Fibroblast of lung (primary cell): Measurements from ENCODE around the gene GAB1. TPM values are rescaled to one million over a fixed set of nuclear protein-coding genes. Genes with fewer than 3 reads are reported as not detected.

Experiments used
- DNase-seq, 2 donors: peaks; one replicate each; pipeline versions ENCODE4 v3.0.0 to v3.0.0-alpha.2; 2010; ENCODE audit warnings: low read depth in 2 of 2
- H2AFZ ChIP-seq: 2 replicates; pipeline ENCODE4 v1.5.1; 2012; ENCODE audit warnings: low read length, control low read depth, inconsistent platforms
- H3K27ac ChIP-seq: 2 replicates; pipeline ENCODE4 v1.5.1; 2011; ENCODE audit warnings: low read length, control low read depth; ENCODE audit not compliant: insufficient read depth
- H3K27me3 ChIP-seq: 2 replicates; pipeline ENCODE4 v1.5.1; 2011; ENCODE audit warnings: mild to moderate bottlenecking, low read length; ENCODE audit not compliant: control insufficient read depth, insufficient read depth
- H3K36me3 ChIP-seq: 2 replicates; pipeline ENCODE4 v1.5.1; 2011; ENCODE audit warnings: low read length; ENCODE audit not compliant: control insufficient read depth, insufficient read depth
- H3K4me1 ChIP-seq: 2 replicates; pipeline ENCODE4 v1.5.1; 2011; ENCODE audit warnings: low read length; ENCODE audit not compliant: control insufficient read depth, insufficient read depth; ENCODE audit errors: extremely low read depth
- H3K4me2 ChIP-seq: 2 replicates; pipeline ENCODE4 v1.5.1; 2011; ENCODE audit warnings: low read length, control low read depth; ENCODE audit not compliant: insufficient read depth; ENCODE audit errors: extremely low read depth
- H3K4me3 ChIP-seq, 4 experiments: fragments of 200-600 bp in 1 of 4; sonication (generic) in 1 of 4; replicated peaks in 1 of 4; 2 replicates each; pipeline ENCODE4 v1.5.1; 2011 to 2016; ENCODE audit warnings: low read length in 4 of 4, low read depth in 3 of 4, mild to moderate bottlenecking in 3 of 4, control low read depth in 2 of 4, inconsistent platforms in 1 of 4, mixed read lengths in 1 of 4; ENCODE audit not compliant: insufficient read depth in 1 of 4; ENCODE audit errors: control extremely low read depth in 1 of 4
- H3K79me2 ChIP-seq: 2 replicates; pipeline ENCODE4 v1.5.1; 2012; ENCODE audit warnings: mild to moderate bottlenecking, low read length, inconsistent platforms; ENCODE audit not compliant: control insufficient read depth, insufficient read depth
- H3K9ac ChIP-seq: 2 replicates; pipeline ENCODE4 v1.5.1; 2011; ENCODE audit warnings: mild to moderate bottlenecking, low read length, control low read depth; ENCODE audit not compliant: insufficient read depth
- H3K9me3 ChIP-seq: 2 replicates; pipeline ENCODE4 v1.5.1; 2012; ENCODE audit warnings: low read depth, low read length; ENCODE audit not compliant: control insufficient read depth, insufficient read depth
- H4K20me1 ChIP-seq: 2 replicates; pipeline ENCODE4 v1.5.1; 2011; ENCODE audit warnings: low read length; ENCODE audit not compliant: control insufficient read depth, insufficient read depth; ENCODE audit errors: extremely low read depth
- CTCF ChIP-seq, 2 donors: IDR thresholded peaks in 1 of 2; conservative IDR thresholded peaks in 1 of 2; 1 replicate in 1 of 2; 2 replicates in 1 of 2; pipeline ENCODE4 v1.5.1; 2011 to 2012; ENCODE audit warnings: low read length in 2 of 2, control low read depth in 1 of 2, inconsistent platforms in 1 of 2, low read depth in 1 of 2, mild to moderate bottlenecking in 1 of 2
- EZH2 ChIP-seq: IDR thresholded peaks from 2 replicates; pipeline ENCODE4 v1.5.1; 2012; ENCODE audit warnings: low read length, control low read depth, mild to moderate bottlenecking; ENCODE audit errors: missing control alignments
- polyA plus RNA-seq, 2 donors: library from polyadenylated mRNA; depleted of rRNA in 1 of 2; stranded (reverse) in 1 of 2; unstranded in 1 of 2; fragments of >200 nt; gene quantifications; 2 replicates each; pipeline ENCODE4 v1.2.1, GENCODE V29; 2011 to 2012; ENCODE audit warnings: missing spikeins in 1 of 2
- total RNA-seq: library from RNA; depleted of rRNA; stranded (reverse); fragments of >200 nt; gene quantifications from 2 replicates; pipeline ENCODE4 v1.2.1, GENCODE V29; 2014

GAB1 gene
- total and polyA plus RNA-seq, 2 donors (not counting 1 experiment from before 2014, with no cell fraction given): 10.6 to 18.0 TPM

GRCh38 chr4:143313521-143313920, 23.2 kb upstream of the GAB1 start:
- Histone ChIP-seq H3K27me3 (no peaks in the 10 kb centered on the region), H3K4me2 (no peak overlapping the region), H3K9ac (no peak overlapping the region), H3K27ac (no peak overlapping the region), H3K4me1 (no peaks in the 10 kb centered on the region), H4K20me1 (no peaks in the 10 kb centered on the region), H3K79me2 (no peaks in the 10 kb centered on the region), H2AFZ (no peak overlapping the region), H3K36me3 (no peaks in the 10 kb centered on the region), H3K4me3 (no peak overlapping the region), H3K9me3 (no peaks in the 10 kb centered on the region)
- no peak for DNase-seq
- TF ChIP-seq EZH2: no peak
- TF ChIP-seq CTCF (conservative IDR thresholded peaks at IDR 0.05 in 1 of 2, IDR thresholded peaks at IDR 0.05 in 1 of 2; ENCODE audit: low read depth in 1 of 2, low read length in 2 of 2): no peak

GRCh38 chr4:143313996-143314395, 22.7 kb upstream of the GAB1 start:
- Histone ChIP-seq H3K36me3 (no peaks in the 10 kb centered on the region), H2AFZ (no peak overlapping the region), H3K4me1 (no peaks in the 10 kb centered on the region), H3K9ac (no peak overlapping the region), H4K20me1 (no peaks in the 10 kb centered on the region), H3K4me2 (no peak overlapping the region), H3K79me2 (no peaks in the 10 kb centered on the region), H3K9me3 (no peaks in the 10 kb centered on the region), H3K4me3 (no peak overlapping the region), H3K27ac (no peak overlapping the region), H3K27me3 (no peaks in the 10 kb centered on the region)
- no peak for TF ChIP-seq CTCF (conservative IDR thresholded peaks at IDR 0.05 in 1 of 2, IDR thresholded peaks at IDR 0.05 in 1 of 2; ENCODE audit: low read depth in 1 of 2, low read length in 2 of 2)
- no peak for TF ChIP-seq EZH2
- no peak for DNase-seq

DNA sequence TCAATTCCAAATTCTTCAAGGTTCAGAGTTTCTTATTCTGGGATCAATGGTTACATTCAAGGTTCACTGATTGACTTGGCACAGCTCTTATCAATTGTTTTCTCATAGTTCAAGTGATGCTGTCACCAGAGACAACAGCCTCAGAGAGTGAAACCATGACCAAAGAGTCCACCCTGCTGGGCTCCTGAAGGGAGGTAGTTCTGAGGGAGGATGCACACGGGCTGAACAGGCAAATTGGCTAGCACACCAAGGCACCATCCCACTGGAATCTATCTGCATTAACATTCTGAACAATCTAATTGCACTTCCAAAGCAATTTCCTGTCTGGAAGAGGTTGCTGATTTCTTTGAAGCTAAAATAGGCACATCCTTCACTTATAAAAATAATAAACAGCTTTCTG, 16.6 kb upstream of the GAB1 start:
- Histone ChIP-seq H3K79me2 (no peaks in the 10 kb centered on the region), H3K9ac (no peak overlapping the region), H3K4me1 (no peaks in the 10 kb centered on the region), H4K20me1 (no peaks in the 10 kb centered on the region), H3K27me3 (no peaks in the 10 kb centered on the region), H3K4me3 (no peak overlapping the region), H2AFZ (no peak overlapping the region), H3K27ac (no peak overlapping the region), H3K4me2 (no peak overlapping the region), H3K36me3 (no peaks in the 10 kb centered on the region), H3K9me3 (no peaks in the 10 kb centered on the region)
- TF ChIP-seq CTCF (conservative IDR thresholded peaks at IDR 0.05 in 1 of 2, IDR thresholded peaks at IDR 0.05 in 1 of 2; ENCODE audit: low read depth in 1 of 2, low read length in 2 of 2) (no peak), EZH2 (no peak)
- DNase-seq: no peak
